HepG2 (cell line): ENCODE results near the gene POU5F2.

Experiments used
- ASH2L ChIP-seq: fragments of 300-600, 200-600 bp; sonication (generic); IDR thresholded peaks from 2 replicates; pipeline ENCODE4 v1.7.0; 2017; ENCODE audit warnings: low read depth, mild to moderate bottlenecking, moderate library complexity, mixed read lengths, low read length; ENCODE audit not compliant: insufficient read length
- CHCHD3 ChIP-seq: sonication (generic); formaldehyde crosslinking; IDR thresholded peaks from 2 replicates; pipeline ENCODE4 v1.8.0; 2022; ENCODE audit warnings: mild to moderate bottlenecking, missing genetic modification reagents, moderate library complexity
- KAT8 ChIP-seq: IDR thresholded peaks from 2 replicates; pipeline ENCODE4 v1.6.1; 2016; ENCODE audit warnings: missing genetic modification reagents, missing compliant biosample characterization
- NFIC ChIP-seq: IDR thresholded peaks from 2 replicates; pipeline ENCODE4 v1.6.1; 2012; ENCODE audit warnings: mild to moderate bottlenecking, low read length, inconsistent platforms
- NR1H2 ChIP-seq: sonication (generic); formaldehyde crosslinking; IDR thresholded peaks from 2 replicates; pipeline ENCODE4 v1.8.1; 2022; ENCODE audit warnings: low read depth, missing genetic modification reagents, borderline replicate concordance
- SMC3 ChIP-seq: IDR thresholded peaks from 2 replicates; pipeline ENCODE4 v1.6.1; 2011; ENCODE audit warnings: low read length, improper control_type of control experiment
- ZNF121 ChIP-seq: sonication (generic); formaldehyde crosslinking; IDR thresholded peaks from 2 replicates; pipeline ENCODE4 v1.5.0; 2020; ENCODE audit warnings: mild to moderate bottlenecking, missing genetic modification reagents
- TF ChIP-seq, protein P1 (sequence below): sonication (generic); formaldehyde crosslinking; IDR thresholded peaks from 2 replicates; pipeline ENCODE4 v1.4.0; 2020; ENCODE audit warnings: missing genetic modification reagents
- TF ChIP-seq, protein P2 (sequence below): sonication (generic); formaldehyde crosslinking; IDR thresholded peaks from 2 replicates; pipeline ENCODE4 v1.5.0; 2020; ENCODE audit warnings: mild to moderate bottlenecking, missing genetic modification reagents, moderate library complexity
- TF ChIP-seq, protein P3 (sequence below): sonication (generic); formaldehyde crosslinking; IDR thresholded peaks from 2 replicates; pipeline ENCODE4 v1.4.0; 2020; ENCODE audit warnings: missing genetic modification reagents

DNA sequence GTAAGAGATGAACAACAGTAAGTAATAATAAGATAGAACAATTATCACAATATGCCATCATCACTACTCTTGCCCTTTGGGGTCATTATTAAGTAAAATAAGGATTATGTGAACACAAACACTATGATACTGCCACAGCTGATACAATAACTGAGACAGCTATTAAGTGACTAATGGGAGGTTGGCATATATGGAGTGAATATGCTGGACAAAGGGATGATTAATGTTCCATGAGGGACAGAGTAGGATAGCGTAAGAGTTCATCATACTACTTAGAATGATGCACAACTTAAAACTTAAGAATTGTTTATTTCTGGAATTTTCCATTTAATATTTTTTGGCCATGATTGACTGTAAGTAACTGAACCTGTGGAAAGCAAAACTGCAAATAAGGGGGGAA is 16.6 kb downstream of the POU5F2 start:
- no peak for TF ChIP-seq NR1H2 (CRISPR knock-in tag)
- TF ChIP-seq, protein P1, sequence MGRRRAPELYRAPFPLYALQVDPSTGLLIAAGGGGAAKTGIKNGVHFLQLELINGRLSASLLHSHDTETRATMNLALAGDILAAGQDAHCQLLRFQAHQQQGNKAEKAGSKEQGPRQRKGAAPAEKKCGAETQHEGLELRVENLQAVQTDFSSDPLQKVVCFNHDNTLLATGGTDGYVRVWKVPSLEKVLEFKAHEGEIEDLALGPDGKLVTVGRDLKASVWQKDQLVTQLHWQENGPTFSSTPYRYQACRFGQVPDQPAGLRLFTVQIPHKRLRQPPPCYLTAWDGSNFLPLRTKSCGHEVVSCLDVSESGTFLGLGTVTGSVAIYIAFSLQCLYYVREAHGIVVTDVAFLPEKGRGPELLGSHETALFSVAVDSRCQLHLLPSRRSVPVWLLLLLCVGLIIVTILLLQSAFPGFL, result no peak
- no peak for TF ChIP-seq CHCHD3 (CRISPR knock-in tag)
- TF ChIP-seq, protein P2, sequence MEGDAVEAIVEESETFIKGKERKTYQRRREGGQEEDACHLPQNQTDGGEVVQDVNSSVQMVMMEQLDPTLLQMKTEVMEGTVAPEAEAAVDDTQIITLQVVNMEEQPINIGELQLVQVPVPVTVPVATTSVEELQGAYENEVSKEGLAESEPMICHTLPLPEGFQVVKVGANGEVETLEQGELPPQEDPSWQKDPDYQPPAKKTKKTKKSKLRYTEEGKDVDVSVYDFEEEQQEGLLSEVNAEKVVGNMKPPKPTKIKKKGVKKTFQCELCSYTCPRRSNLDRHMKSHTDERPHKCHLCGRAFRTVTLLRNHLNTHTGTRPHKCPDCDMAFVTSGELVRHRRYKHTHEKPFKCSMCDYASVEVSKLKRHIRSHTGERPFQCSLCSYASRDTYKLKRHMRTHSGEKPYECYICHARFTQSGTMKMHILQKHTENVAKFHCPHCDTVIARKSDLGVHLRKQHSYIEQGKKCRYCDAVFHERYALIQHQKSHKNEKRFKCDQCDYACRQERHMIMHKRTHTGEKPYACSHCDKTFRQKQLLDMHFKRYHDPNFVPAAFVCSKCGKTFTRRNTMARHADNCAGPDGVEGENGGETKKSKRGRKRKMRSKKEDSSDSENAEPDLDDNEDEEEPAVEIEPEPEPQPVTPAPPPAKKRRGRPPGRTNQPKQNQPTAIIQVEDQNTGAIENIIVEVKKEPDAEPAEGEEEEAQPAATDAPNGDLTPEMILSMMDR (CRISPR knock-in tag), result no peak
- TF ChIP-seq ASH2L, result no peak
- TF ChIP-seq NFIC, result no peak
- no peak for TF ChIP-seq KAT8 (CRISPR knock-in tag)
- TF ChIP-seq ZNF121 (CRISPR knock-in tag), result no peak
- TF ChIP-seq SMC3, result no peak
- TF ChIP-seq, protein P3, sequence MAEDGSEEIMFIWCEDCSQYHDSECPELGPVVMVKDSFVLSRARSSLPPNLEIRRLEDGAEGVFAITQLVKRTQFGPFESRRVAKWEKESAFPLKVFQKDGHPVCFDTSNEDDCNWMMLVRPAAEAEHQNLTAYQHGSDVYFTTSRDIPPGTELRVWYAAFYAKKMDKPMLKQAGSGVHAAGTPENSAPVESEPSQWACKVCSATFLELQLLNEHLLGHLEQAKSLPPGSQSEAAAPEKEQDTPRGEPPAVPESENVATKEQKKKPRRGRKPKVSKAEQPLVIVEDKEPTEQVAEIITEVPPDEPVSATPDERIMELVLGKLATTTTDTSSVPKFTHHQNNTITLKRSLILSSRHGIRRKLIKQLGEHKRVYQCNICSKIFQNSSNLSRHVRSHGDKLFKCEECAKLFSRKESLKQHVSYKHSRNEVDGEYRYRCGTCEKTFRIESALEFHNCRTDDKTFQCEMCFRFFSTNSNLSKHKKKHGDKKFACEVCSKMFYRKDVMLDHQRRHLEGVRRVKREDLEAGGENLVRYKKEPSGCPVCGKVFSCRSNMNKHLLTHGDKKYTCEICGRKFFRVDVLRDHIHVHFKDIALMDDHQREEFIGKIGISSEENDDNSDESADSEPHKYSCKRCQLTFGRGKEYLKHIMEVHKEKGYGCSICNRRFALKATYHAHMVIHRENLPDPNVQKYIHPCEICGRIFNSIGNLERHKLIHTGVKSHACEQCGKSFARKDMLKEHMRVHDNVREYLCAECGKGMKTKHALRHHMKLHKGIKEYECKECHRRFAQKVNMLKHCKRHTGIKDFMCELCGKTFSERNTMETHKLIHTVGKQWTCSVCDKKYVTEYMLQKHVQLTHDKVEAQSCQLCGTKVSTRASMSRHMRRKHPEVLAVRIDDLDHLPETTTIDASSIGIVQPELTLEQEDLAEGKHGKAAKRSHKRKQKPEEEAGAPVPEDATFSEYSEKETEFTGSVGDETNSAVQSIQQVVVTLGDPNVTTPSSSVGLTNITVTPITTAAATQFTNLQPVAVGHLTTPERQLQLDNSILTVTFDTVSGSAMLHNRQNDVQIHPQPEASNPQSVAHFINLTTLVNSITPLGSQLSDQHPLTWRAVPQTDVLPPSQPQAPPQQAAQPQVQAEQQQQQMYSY (CRISPR knock-in tag), result no peak
